Sigmoid colon (tissue), 7 donors: Measurements from ENCODE around the gene MAP3K12. TPM values are rescaled to one million over a fixed set of nuclear protein-coding genes. Genes with fewer than 3 reads are reported as not detected.

ENCODE experiments used
- DNase-seq: peaks from one replicate; pipeline ENCODE4 v3.0.0-alpha.2; 2019
- H3K27ac ChIP-seq, 4 donors: fragments of 200-600 bp; sonication (generic); one replicate each; pipeline ENCODE4 v1.5.1; 2016 to 2019; ENCODE audit warnings: mild to moderate bottlenecking in 1 of 4
- H3K27me3 ChIP-seq, 3 donors: fragments of 200-600 bp; sonication (generic); one replicate each; pipeline ENCODE4 v1.5.1; 2019; ENCODE audit warnings: mild to moderate bottlenecking in 1 of 3
- H3K36me3 ChIP-seq, 4 donors: fragments of 200-600 bp; sonication (generic); one replicate each; pipeline ENCODE4 v1.5.1; 2016 to 2019
- H3K4me1 ChIP-seq, 4 donors: fragments of 200-600 bp; sonication (generic); one replicate each; pipeline ENCODE4 v1.5.1; 2017 to 2019
- H3K4me3 ChIP-seq, 4 donors: fragments of 200-600 bp; sonication (generic); one replicate each; pipeline ENCODE4 v1.5.1; 2017 to 2019; ENCODE audit warnings: mild to moderate bottlenecking in 2 of 4, moderate library complexity in 1 of 4
- H3K9me3 ChIP-seq, 4 donors: fragments of 200-600 bp in 3 of 4; sonication (generic) in 3 of 4; one replicate each; pipeline versions ENCODE4 v1.5.1 to v1.6.1; 2013 to 2019
- CTCF ChIP-seq, 4 experiments: fragments of 450-650 bp in 3 of 4; fragments of 200-600 bp in 1 of 4; IDR thresholded peaks; one replicate each; pipeline ENCODE4 v1.5.1; 2016 to 2019; ENCODE audit warnings: antibody characterized with exemption in 4 of 4, mild to moderate bottlenecking in 3 of 4, moderate library complexity in 2 of 4
- EP300 ChIP-seq, 4 donors: sonication (generic); formaldehyde crosslinking; IDR thresholded peaks; one replicate each; pipeline ENCODE4 v1.6.1; 2017; ENCODE audit warnings: antibody characterized with exemption in 4 of 4
- POLR2A ChIP-seq, 2 donors: fragments of 450-650 bp; IDR thresholded peaks; one replicate each; pipeline ENCODE4 v1.6.1; 2016; ENCODE audit warnings: antibody characterized with exemption in 2 of 2, mild to moderate bottlenecking in 2 of 2, moderate library complexity in 2 of 2
- POLR2AphosphoS5 ChIP-seq, 4 donors: sonication (generic); formaldehyde crosslinking; IDR thresholded peaks; one replicate each; pipeline ENCODE4 v1.6.1; 2017; ENCODE audit warnings: antibody characterized with exemption in 4 of 4
- WGBS, 2 donors: extraction: QIAGEN DNeasy Blood & Tissue Kit; methylation state at CpG; one replicate each; pipeline ENCODE4 v1.1.7; 2013; 5-methylcytosine and 5-hydroxymethylcytosine counted together
- intact Hi-C: fragments of 100-400 bp; cut with DNase I; formaldehyde crosslinking; loops from one replicate; pipeline ENCODE4 v1.15.1; 2023
- polyA plus RNA-seq, 3 donors: library from polyadenylated mRNA; stranded (reverse); fragments of 200-250 nt; gene quantifications; one replicate each; pipeline ENCODE4 v1.2.3, GENCODE V29; 2013
- total RNA-seq, 4 donors: library from RNA; depleted of rRNA; stranded (reverse); fragments of >200 nt; gene quantifications; one replicate each; pipeline ENCODE4 v1.1.0, GENCODE V29; 2016
- donor health status: healthy with polysubstance abuse.
- donor health status: Bipolar disorder and iron deficiency.
- donor health status: healthy.

The MAP3K12 gene
- total and polyA plus RNA-seq, 7 donors: 1.6 to 27.4 (median 18.5) TPM

GRCh38 chr12:53506450-53506785, 7.2 kb upstream of the MAP3K12 start:
- DNase-seq: no peak
- Histone ChIP-seq H3K4me1 (peaks cover 0 to 22% (median 17%) of the 10 kb centered on the region in 4 donors), H3K36me3 (peaks cover 1 to 58% (median 20%) of the 10 kb centered on the region in 4 donors), H3K4me3 (no peak overlapping the region), H3K27ac (peak overlapping the region in 1 of 4 donors; percentile 53), H3K9me3 (no peaks in the 10 kb centered on the region), H3K27me3 (no peaks in the 10 kb centered on the region)
- 60 to 62% methylated on average over 2 of the region's 2 CpGs for WGBS, 2 donors
- intact Hi-C loops: no loop called here
- TF ChIP-seq EP300 (IDR thresholded peaks at IDR 0.05) (no peak), POLR2A (IDR thresholded peaks at IDR 0.05) (no peak)

GRCh38 chr12:53505555-53506449, 6.5 kb upstream of the MAP3K12 start:
- Histone ChIP-seq H3K9me3 (no peaks in the 10 kb centered on the region), H3K4me1 (peaks cover 0 to 22% (median 18%) of the 10 kb centered on the region in 4 donors), H3K36me3 (peaks cover 0 to 52% (median 20%) of the 10 kb centered on the region in 4 donors), H3K4me3 (no peak overlapping the region), H3K27ac (peak overlapping the region in 2 of 4 donors; percentile 46 to 53), H3K27me3 (no peaks in the 10 kb centered on the region)
- DNase-seq: peak; percentile 67
- intact Hi-C loops: no loop called here
- 83 to 85% methylated on average over 19 of the region's 19 CpGs for WGBS, 2 donors
- no peak for TF ChIP-seq CTCF (IDR thresholded peaks at IDR 0.05)
- no peak for TF ChIP-seq EP300 (IDR thresholded peaks at IDR 0.05)
- TF ChIP-seq POLR2AphosphoS5 (IDR thresholded peaks at IDR 0.05): no peak
- TF ChIP-seq POLR2A (IDR thresholded peaks at IDR 0.05): no peak

DNA sequence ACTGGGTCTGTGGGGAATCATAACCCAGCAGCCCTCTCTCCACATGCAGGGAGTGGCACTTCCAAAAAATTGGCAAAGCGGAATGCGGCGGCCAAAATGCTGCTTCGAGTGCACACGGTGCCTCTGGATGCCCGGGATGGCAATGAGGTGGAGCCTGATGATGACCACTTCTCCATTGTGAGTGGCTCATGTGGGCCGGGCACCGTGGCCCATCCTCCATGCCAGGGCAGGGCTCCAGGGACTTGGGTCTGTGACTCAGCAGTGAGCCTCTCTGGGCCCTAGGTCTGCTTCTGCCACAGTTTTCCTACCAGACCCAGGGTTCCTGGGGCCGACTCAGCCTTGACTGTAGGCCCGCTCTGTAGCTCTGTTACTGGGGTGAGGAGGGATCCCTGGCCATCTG, 5.8 kb upstream of the MAP3K12 start:
- H3K27ac ChIP-seq: peak overlapping the region in 2 of 4 donors; percentile 46 to 53
- 88 to 92% methylated on average over 10 of the region's 10 CpGs for WGBS, 2 donors

DNA sequence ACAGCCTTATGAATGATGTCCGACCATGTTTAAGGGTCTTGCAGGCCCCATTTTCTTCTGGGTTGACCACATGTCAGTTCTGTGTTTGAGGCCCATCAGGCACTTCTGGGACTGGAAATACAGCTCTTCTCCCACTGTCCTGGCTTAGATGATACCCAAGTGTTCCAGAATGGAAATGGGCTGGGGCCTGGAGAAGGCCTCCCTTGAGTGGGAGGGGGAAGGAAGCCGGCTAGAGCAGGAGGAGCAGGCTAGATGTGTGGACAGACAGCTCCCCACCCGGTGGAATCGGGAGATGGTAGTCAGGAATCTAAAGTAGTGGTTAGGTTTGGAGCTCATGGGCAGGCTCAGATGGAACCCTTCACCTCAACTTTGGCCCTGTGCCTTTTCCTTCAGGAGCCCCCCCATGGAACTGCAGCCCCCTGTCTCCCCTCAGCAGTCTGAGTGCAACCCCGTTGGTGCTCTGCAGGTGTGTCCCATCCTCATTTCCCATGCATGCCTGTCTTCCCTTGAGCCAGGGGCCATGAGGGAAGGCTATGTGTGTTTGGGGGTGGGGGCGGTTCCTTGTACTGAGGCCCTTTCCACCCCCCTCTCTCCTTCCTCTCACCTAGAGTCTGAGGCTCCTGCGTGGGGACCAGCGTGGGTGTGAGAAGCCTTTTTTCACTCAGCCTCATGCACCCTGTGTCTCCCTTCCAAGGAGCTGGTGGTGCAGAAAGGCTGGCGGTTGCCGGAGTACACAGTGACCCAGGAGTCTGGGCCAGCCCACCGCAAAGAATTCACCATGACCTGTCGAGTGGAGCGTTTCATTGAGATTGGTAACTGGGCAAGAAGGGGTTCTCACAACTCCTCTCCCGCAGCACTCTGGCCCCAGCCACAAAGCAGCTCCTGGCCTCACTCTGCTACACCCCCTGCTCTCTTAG, 5.0 kb upstream of the MAP3K12 start:
- peak; percentile 66 for DNase-seq
- 85 to 89% methylated on average over 14 of the region's 14 CpGs for WGBS, 2 donors
- peak overlapping the region in 1 of 4 donors; percentile 53 for H3K27ac ChIP-seq
- H3K4me3 ChIP-seq: no peak overlapping the region
- peaks cover 0 to 38% (median 17%) of the 10 kb centered on the region in 4 donors for H3K36me3 ChIP-seq
- H3K4me1 ChIP-seq: peaks cover 0 to 32% (median 22%) of the 10 kb centered on the region in 4 donors
- no peaks in the 10 kb centered on the region for H3K9me3 ChIP-seq
- intact Hi-C loops: loop anchor here (5.0 kb wide), 2 partner anchors 182 to 452 kb away; partner anchors contain the start of genes AAAS and TNS2
- TF ChIP-seq EP300 (IDR thresholded peaks at IDR 0.05) (no peak), POLR2AphosphoS5 (IDR thresholded peaks at IDR 0.05) (no peak), CTCF (IDR thresholded peaks at IDR 0.05) (no peak), POLR2A (IDR thresholded peaks at IDR 0.05) (no peak)
- H3K27me3 ChIP-seq: no peaks in the 10 kb centered on the region

More for the DNA sequence above, 5.8 kb upstream of the MAP3K12 start:
- H3K36me3 ChIP-seq: peaks cover 0 to 45% (median 17%) of the 10 kb centered on the region in 4 donors
- intact Hi-C loops: no loop called here
- TF ChIP-seq POLR2A (IDR thresholded peaks at IDR 0.05) (no peak), POLR2AphosphoS5 (IDR thresholded peaks at IDR 0.05) (peak in 1 of 4 donors; percentile 28), EP300 (IDR thresholded peaks at IDR 0.05) (no peak)
- peaks cover 0 to 26% (median 19%) of the 10 kb centered on the region in 4 donors for H3K4me1 ChIP-seq
- H3K4me3 ChIP-seq: no peak overlapping the region
- H3K27me3 ChIP-seq: no peaks in the 10 kb centered on the region
- DNase-seq: no peak
- H3K9me3 ChIP-seq: no peaks in the 10 kb centered on the region

GRCh38 chr12:53502983-53503728, 3.9 kb upstream of the MAP3K12 start:
- Histone ChIP-seq H3K27me3 (no peaks in the 10 kb centered on the region), H3K4me3 (no peak overlapping the region), H3K36me3 (peaks cover 0 to 38% (median 17%) of the 10 kb centered on the region in 4 donors), H3K4me1 (peaks cover 0 to 37% (median 25%) of the 10 kb centered on the region in 4 donors), H3K9me3 (no peaks in the 10 kb centered on the region), H3K27ac (peak overlapping the region in 3 of 4 donors; percentile 15 to 97 (median 93))
- WGBS, 2 donors: 85 to 89% methylated on average over 10 of the region's 10 CpGs
- TF ChIP-seq POLR2AphosphoS5 (IDR thresholded peaks at IDR 0.05): no peak
- TF ChIP-seq EP300 (IDR thresholded peaks at IDR 0.05): no peak
- DNase-seq: peak; percentile 63
- intact Hi-C loops: loop anchor here (5.0 kb wide), 2 partner anchors 181 to 451 kb away; partner anchors contain the start of genes AAAS and TNS2
